Karpas-422 (cell line): ENCODE measurements around the gene RELL1. TPM values are rescaled to one million over a fixed set of nuclear protein-coding genes. Genes with fewer than 3 reads are reported as not detected.

Experiments
- DNase-seq: peaks from one replicate; pipeline ENCODE4 v3.0.0-alpha.2; 2015
- H2AFZ ChIP-seq: fragments of 200-600 bp; sonication (generic); 2 replicates; pipeline ENCODE4 v1.6.1; 2014; ENCODE audit warnings: antibody characterized with exemption, low read length, mixed read lengths
- H3K27ac ChIP-seq: fragments of 200-600 bp; sonication (generic); 2 replicates; pipeline ENCODE4 v1.5.1; 2014; ENCODE audit warnings: mild to moderate bottlenecking, low read length, moderate library complexity
- H3K27me3 ChIP-seq: fragments of 200-600 bp; sonication (generic); 2 replicates; pipeline ENCODE4 v1.6.1; 2014; ENCODE audit warnings: low read length, mixed read lengths
- H3K36me3 ChIP-seq: fragments of 200-600 bp; sonication (generic); 2 replicates; pipeline ENCODE4 v1.6.1; 2014; ENCODE audit warnings: low read length, mixed read lengths; ENCODE audit not compliant: insufficient read depth
- H3K4me1 ChIP-seq: fragments of 200-600 bp; sonication (generic); 2 replicates; pipeline ENCODE4 v1.6.1; 2014; ENCODE audit warnings: mild to moderate bottlenecking, low read length, mixed read lengths
- H3K4me2 ChIP-seq: fragments of 200-600 bp; sonication (generic); 2 replicates; pipeline ENCODE4 v1.6.1; 2014; ENCODE audit warnings: low read length, low read depth, mild to moderate bottlenecking; ENCODE audit not compliant: poor library complexity, severe bottlenecking
- H3K4me3 ChIP-seq: fragments of 200-600 bp; sonication (generic); 2 replicates; pipeline ENCODE4 v1.5.1; 2014; ENCODE audit warnings: mild to moderate bottlenecking, antibody characterized with exemption, low read length, mixed read lengths
- H3K79me2 ChIP-seq: fragments of 200-600 bp; sonication (generic); 2 replicates; pipeline ENCODE4 v1.6.1; 2014; ENCODE audit warnings: mild to moderate bottlenecking, low read length, mixed read lengths
- H3K9ac ChIP-seq: fragments of 200-600 bp; sonication (generic); 2 replicates; pipeline ENCODE4 v1.6.0; 2014; ENCODE audit warnings: low read length
- H3K9me2 ChIP-seq: fragments of 200-600 bp; sonication (generic), shearing (Covaris generic); replicated peaks from 2 replicates; pipeline ENCODE4 v1.6.0; 2014; ENCODE audit warnings: mild to moderate bottlenecking, low read length, moderate library complexity; ENCODE audit not compliant: insufficient read depth
- H3K9me3 ChIP-seq: fragments of 300-700, 200-600 bp; sonication (generic); 2 replicates; pipeline ENCODE4 v1.6.1; 2014; ENCODE audit warnings: low read length, mixed read lengths
- H4K20me1 ChIP-seq: fragments of 200-600 bp; sonication (generic); 2 replicates; pipeline ENCODE4 v1.6.1; 2014; ENCODE audit warnings: mild to moderate bottlenecking, antibody characterized with exemption, low read length, low read depth; ENCODE audit not compliant: insufficient read depth
- total RNA-seq: library from RNA; depleted of rRNA; stranded (reverse); fragments of >200 nt; shearing (Covaris generic); gene quantifications from 2 replicates; pipeline ENCODE4 v1.2.3, GENCODE V29; 2014; ENCODE audit warnings: low replicate concordance

The RELL1 gene
- total RNA-seq, 1 experiment from 2014 or later = 0.60 TPM

DNA sequence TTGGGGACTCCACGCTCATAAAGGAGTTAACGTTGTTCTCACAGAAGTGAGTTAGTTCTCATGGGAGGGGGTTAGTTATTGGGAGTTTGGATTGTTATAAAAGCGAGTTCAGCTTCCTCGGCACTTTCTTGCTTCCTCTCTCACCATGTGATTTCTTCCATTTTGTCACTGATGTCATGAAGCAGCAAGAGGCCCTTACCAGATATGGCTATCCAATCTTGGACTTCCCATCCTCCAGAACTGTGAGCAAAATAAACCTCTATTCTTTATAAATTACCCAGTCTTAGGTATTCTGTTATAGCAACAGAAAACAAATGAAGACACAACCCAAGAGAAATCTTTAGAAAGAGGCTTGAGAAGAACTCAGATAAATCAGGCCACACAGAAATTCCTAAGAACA lies 29.5 kb downstream of the RELL1 start:
- no peaks in the 10 kb centered on the region for H3K79me2 ChIP-seq
- no peak overlapping the region for H3K9ac ChIP-seq
- no peak for DNase-seq
- H3K4me1 ChIP-seq = no peaks in the 10 kb centered on the region
- H3K9me2 ChIP-seq = no peaks in the 10 kb centered on the region
- no peaks in the 10 kb centered on the region for H3K27me3 ChIP-seq
- H3K27ac ChIP-seq = no peak overlapping the region
- no peak overlapping the region for H3K4me2 ChIP-seq
- no peaks in the 10 kb centered on the region for H4K20me1 ChIP-seq
- no peak overlapping the region for H3K4me3 ChIP-seq
- H2AFZ ChIP-seq = no peak overlapping the region
- H3K9me3 ChIP-seq = peaks cover 3% of the 10 kb centered on the region; the same call in 1 of the 2 replicates
- H3K36me3 ChIP-seq = no peaks in the 10 kb centered on the region

GRCh38 chr4:37653601-37654000 lies 32.6 kb downstream of the RELL1 start:
- Histone ChIP-seq H3K27ac (no peak overlapping the region), H3K36me3 (no peaks in the 10 kb centered on the region), H3K9me2 (no peaks in the 10 kb centered on the region), H3K27me3 (no peaks in the 10 kb centered on the region), H3K4me2 (no peak overlapping the region), H3K79me2 (no peaks in the 10 kb centered on the region), H2AFZ (no peak overlapping the region), H3K4me3 (no peak overlapping the region), H4K20me1 (no peaks in the 10 kb centered on the region), H3K9ac (no peak overlapping the region), H3K4me1 (no peaks in the 10 kb centered on the region), H3K9me3 (peaks cover 3% of the 10 kb centered on the region; the same call in 1 of the 2 replicates)
- DNase-seq = no peak

DNA sequence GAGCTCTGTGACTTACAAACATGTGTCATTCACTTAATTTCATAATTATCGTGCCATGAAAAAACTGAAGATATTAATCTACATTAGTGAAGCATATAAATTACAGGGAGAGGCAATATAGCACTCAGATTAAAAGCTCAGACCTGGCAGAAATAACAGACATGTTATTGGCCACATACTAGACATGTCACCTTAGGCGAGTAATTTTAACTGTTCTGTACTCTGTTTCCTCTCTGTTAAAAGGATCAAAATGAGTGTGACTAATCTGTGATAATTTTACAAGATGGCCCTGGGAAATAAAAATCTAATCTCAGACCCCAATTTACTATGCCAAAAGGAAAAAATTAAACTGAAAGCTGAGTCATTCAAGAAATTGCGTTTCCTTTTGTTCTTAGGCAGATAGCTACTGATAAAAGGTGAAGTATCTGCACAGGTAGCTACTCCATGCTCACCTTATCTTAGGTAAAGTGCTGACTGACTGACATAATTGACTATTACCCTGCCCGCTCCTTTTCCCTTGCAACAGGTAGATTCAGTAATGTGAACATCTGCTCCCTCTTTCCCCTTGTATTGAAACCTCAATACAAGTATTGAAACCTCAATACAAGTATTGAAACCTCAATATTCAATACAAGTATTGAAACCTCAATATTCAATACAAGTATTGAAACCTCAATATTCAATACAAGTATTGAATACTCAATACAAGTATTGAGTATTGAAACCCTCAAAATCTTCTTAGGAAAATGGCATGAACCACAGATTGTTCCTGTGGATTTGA lies 33.2 kb downstream of the RELL1 start:
- DNase-seq = no peak
- Histone ChIP-seq H3K4me2 (no peak overlapping the region), H3K27ac (no peak overlapping the region), H3K9me3 (peaks cover 3% of the 10 kb centered on the region; the same call in 1 of the 2 replicates), H3K4me1 (no peaks in the 10 kb centered on the region), H3K9ac (no peak overlapping the region), H2AFZ (no peak overlapping the region), H3K79me2 (no peaks in the 10 kb centered on the region), H3K9me2 (no peaks in the 10 kb centered on the region), H4K20me1 (no peaks in the 10 kb centered on the region), H3K36me3 (no peaks in the 10 kb centered on the region), H3K4me3 (no peak overlapping the region), H3K27me3 (no peaks in the 10 kb centered on the region)

GRCh38 chr4:37651781-37652377 lies 34.3 kb downstream of the RELL1 start:
- Histone ChIP-seq H3K27ac (no peak overlapping the region), H4K20me1 (no peaks in the 10 kb centered on the region), H3K27me3 (no peaks in the 10 kb centered on the region), H2AFZ (no peak overlapping the region), H3K9ac (no peak overlapping the region), H3K9me3 (peaks cover 3% of the 10 kb centered on the region; the same call in 1 of the 2 replicates), H3K79me2 (no peaks in the 10 kb centered on the region), H3K9me2 (no peaks in the 10 kb centered on the region), H3K4me1 (no peaks in the 10 kb centered on the region), H3K4me2 (no peak overlapping the region), H3K36me3 (no peaks in the 10 kb centered on the region), H3K4me3 (no peak overlapping the region)
- no peak for DNase-seq

GRCh38 chr4:37650481-37650880 lies 35.7 kb downstream of the RELL1 start:
- H3K4me2 ChIP-seq = no peak overlapping the region
- H3K36me3 ChIP-seq = no peaks in the 10 kb centered on the region

GRCh38 chr4:37649268-37649667 lies 36.9 kb downstream of the RELL1 start:
- Histone ChIP-seq H3K4me2 (no peak overlapping the region), H3K9me3 (no peaks in the 10 kb centered on the region), H3K4me1 (no peaks in the 10 kb centered on the region), H2AFZ (no peak overlapping the region), H3K9me2 (no peaks in the 10 kb centered on the region), H3K27me3 (no peaks in the 10 kb centered on the region), H3K9ac (no peak overlapping the region), H3K4me3 (no peak overlapping the region), H3K79me2 (no peaks in the 10 kb centered on the region), H3K27ac (no peak overlapping the region), H3K36me3 (no peaks in the 10 kb centered on the region), H4K20me1 (no peaks in the 10 kb centered on the region)
- DNase-seq = no peak

More at GRCh38 chr4:37650481-37650880, 35.7 kb downstream of the RELL1 start:
- Histone ChIP-seq H3K79me2 (no peaks in the 10 kb centered on the region), H3K9ac (no peak overlapping the region), H4K20me1 (no peaks in the 10 kb centered on the region), H2AFZ (no peak overlapping the region), H3K27me3 (no peaks in the 10 kb centered on the region), H3K27ac (no peak overlapping the region), H3K9me3 (no peaks in the 10 kb centered on the region), H3K4me3 (no peak overlapping the region), H3K9me2 (no peaks in the 10 kb centered on the region), H3K4me1 (no peaks in the 10 kb centered on the region)
- DNase-seq = no peak

DNA sequence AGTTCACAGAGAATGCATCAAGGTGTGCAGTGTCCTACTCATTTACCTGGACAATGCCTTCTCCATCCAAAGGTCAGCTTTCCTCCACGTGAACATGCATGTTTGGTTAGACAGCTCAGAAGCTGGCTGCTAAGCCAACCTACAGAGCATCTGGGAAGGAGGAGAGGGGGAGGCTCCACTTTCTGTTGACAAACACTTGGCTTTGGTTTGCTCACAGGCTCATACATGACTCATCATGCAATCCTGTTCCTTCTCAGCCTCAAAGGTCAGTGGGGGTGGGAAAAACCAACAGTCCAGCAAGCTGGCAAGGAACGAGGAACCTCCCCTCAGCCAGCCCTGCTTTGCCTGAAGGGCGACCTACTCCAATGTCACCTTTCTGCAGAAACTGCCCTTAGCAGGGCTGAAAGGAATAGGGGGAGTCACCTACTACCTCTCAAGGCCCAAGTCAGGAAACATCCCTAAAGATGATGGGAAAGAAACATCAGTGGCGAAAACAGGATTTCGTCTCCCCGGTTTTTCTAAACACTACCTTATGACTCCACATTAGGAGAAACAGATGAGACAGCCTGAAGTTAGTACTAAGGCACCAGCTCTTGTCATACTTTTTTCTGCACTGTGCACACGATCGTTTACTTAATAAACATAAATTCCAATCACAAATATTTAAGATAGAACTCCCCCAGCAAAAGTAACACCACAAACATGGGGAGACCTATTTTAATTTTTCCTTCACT lies 37.9 kb downstream of the RELL1 start:
- H3K9me3 ChIP-seq = no peaks in the 10 kb centered on the region
- H3K27me3 ChIP-seq = no peaks in the 10 kb centered on the region
- no peak overlapping the region for H2AFZ ChIP-seq
- no peak overlapping the region for H3K27ac ChIP-seq
- DNase-seq = no peak
- H3K4me3 ChIP-seq = no peak overlapping the region
- no peaks in the 10 kb centered on the region for H4K20me1 ChIP-seq
- H3K79me2 ChIP-seq = no peaks in the 10 kb centered on the region
- no peaks in the 10 kb centered on the region for H3K9me2 ChIP-seq
- no peak overlapping the region for H3K9ac ChIP-seq
- no peaks in the 10 kb centered on the region for H3K36me3 ChIP-seq
- H3K4me2 ChIP-seq = no peak overlapping the region
- no peaks in the 10 kb centered on the region for H3K4me1 ChIP-seq

GRCh38 chr4:37646247-37646646 lies 39.9 kb downstream of the RELL1 start:
- no peaks in the 10 kb centered on the region for H3K9me3 ChIP-seq
- no peak overlapping the region for H3K27ac ChIP-seq
- H3K79me2 ChIP-seq = no peaks in the 10 kb centered on the region
- H3K4me2 ChIP-seq = no peak overlapping the region
- DNase-seq = no peak
- no peaks in the 10 kb centered on the region for H3K9me2 ChIP-seq
- H3K9ac ChIP-seq = no peak overlapping the region
- H3K4me3 ChIP-seq = no peak overlapping the region
- no peaks in the 10 kb centered on the region for H4K20me1 ChIP-seq
- H3K27me3 ChIP-seq = no peaks in the 10 kb centered on the region
- no peak overlapping the region for H2AFZ ChIP-seq
- H3K36me3 ChIP-seq = no peaks in the 10 kb centered on the region
- H3K4me1 ChIP-seq = no peaks in the 10 kb centered on the region
